HepG2 (cell line): ENCODE measurements around the gene SLC22A7. TPM values are rescaled to one million over a fixed set of nuclear protein-coding genes. Genes with fewer than 3 reads are reported as not detected.

ENCODE experiments used
- ARNT2 ChIP-seq: sonication (generic); formaldehyde crosslinking; IDR thresholded peaks from 2 replicates; pipeline ENCODE4 v1.8.0; 2022; ENCODE audit warnings: mild to moderate bottlenecking, low read depth, missing genetic modification reagents, moderate library complexity
- GPN1 ChIP-seq: sonication (generic); formaldehyde crosslinking; IDR thresholded peaks from 2 replicates; pipeline ENCODE4 v1.5.1; 2020; ENCODE audit warnings: missing genetic modification reagents, borderline replicate concordance
- JDP2 ChIP-seq: sonication (generic); formaldehyde crosslinking; IDR thresholded peaks from 2 replicates; pipeline ENCODE4 v1.8.1; 2022; ENCODE audit warnings: missing genetic modification reagents, borderline replicate concordance
- MED1 ChIP-seq: sonication (generic); formaldehyde crosslinking; IDR thresholded peaks from 2 replicates; pipeline ENCODE4 v1.4.0; 2020; ENCODE audit warnings: missing genetic modification reagents
- NAIF1 ChIP-seq: sonication (generic); formaldehyde crosslinking; IDR thresholded peaks from 2 replicates; pipeline ENCODE4 v1.5.0; 2020; ENCODE audit warnings: mild to moderate bottlenecking, missing genetic modification reagents, borderline replicate concordance
- PITX1 ChIP-seq: sonication (generic); formaldehyde crosslinking; IDR thresholded peaks from 2 replicates; pipeline ENCODE4 v1.5.1; 2020; ENCODE audit warnings: mild to moderate bottlenecking, missing genetic modification reagents
- PTBP1 ChIP-seq: fragments of 200-400 bp; formaldehyde crosslinking; IDR thresholded peaks from 2 replicates; pipeline ENCODE4 v1.6.1; 2018; ENCODE audit warnings: low read length, low read depth; ENCODE audit not compliant: poor library complexity, severe bottlenecking
- SNAPC2 ChIP-seq: sonication (generic); formaldehyde crosslinking; IDR thresholded peaks from 2 replicates; pipeline ENCODE4 v1.8.1; 2022; ENCODE audit warnings: mild to moderate bottlenecking, missing genetic modification reagents
- TAF1 ChIP-seq: sonication (generic); formaldehyde crosslinking; IDR thresholded peaks from 2 replicates; pipeline ENCODE4 v1.4.0; 2020; ENCODE audit warnings: missing genetic modification reagents
- ZFAT ChIP-seq: sonication (generic); formaldehyde crosslinking; conservative IDR thresholded peaks from 2 replicates; pipeline ENCODE4 v1.8.1; 2023; ENCODE audit warnings: missing genetic modification reagents, inconsistent platforms
- ZNF207 ChIP-seq: fragments of 450-650 bp; IDR thresholded peaks from 2 replicates; pipeline ENCODE4 v1.6.1; 2016; ENCODE audit warnings: antibody characterized with exemption, borderline replicate concordance
- ZNF224 ChIP-seq: sonication (generic); formaldehyde crosslinking; IDR thresholded peaks from 2 replicates; pipeline ENCODE4 v1.5.0; 2020; ENCODE audit warnings: mild to moderate bottlenecking, missing genetic modification reagents
- polyA plus RNA-seq, 8 experiments: library from polyadenylated mRNA; depleted of rRNA in 3 of 8; stranded (reverse) in 7 of 8; unstranded in 1 of 8; fragments of >200 nt; fragmentation: Illumina TruSeq in 4 of 8; extraction: Trizol in 4 of 8; gene quantifications; 2 replicates each; pipeline versions ENCODE4 v1.2.1 to v1.2.3, GENCODE V29; 2011 to 2016; ENCODE audit warnings: low read depth in 4 of 8, missing spikeins in 1 of 8, mixed read lengths in 1 of 8; ENCODE audit not compliant: insufficient read depth in 1 of 8
- total RNA-seq, 5 experiments: library from RNA; depleted of rRNA; stranded (reverse); fragments of >200 nt; fragmentation: Illumina TruSeq; extraction: Trizol; gene quantifications; 2 replicates each; pipeline ENCODE4 v1.2.3, GENCODE V29; 2016; ENCODE audit warnings: low read depth in 1 of 5
- TF ChIP-seq, protein P1 (sequence below): sonication (generic); formaldehyde crosslinking; IDR thresholded peaks from 2 replicates; pipeline ENCODE4 v1.8.1; 2023; ENCODE audit warnings: missing genetic modification reagents, inconsistent platforms, borderline replicate concordance
- TF ChIP-seq, protein P2 (sequence below): sonication (generic); formaldehyde crosslinking; conservative IDR thresholded peaks from 2 replicates; pipeline ENCODE4 v1.5.0; 2020; ENCODE audit warnings: missing genetic modification reagents
- TF ChIP-seq, protein P3 (sequence below): sonication (generic); formaldehyde crosslinking; IDR thresholded peaks from 2 replicates; pipeline ENCODE4 v1.5.0; 2020; ENCODE audit warnings: missing genetic modification reagents, mild to moderate bottlenecking, borderline replicate concordance
- TF ChIP-seq, protein P4 (sequence below): sonication (generic); formaldehyde crosslinking; IDR thresholded peaks from 2 replicates; pipeline ENCODE4 v1.5.0; 2020; ENCODE audit warnings: missing genetic modification reagents
- TF ChIP-seq, protein P5 (sequence below): sonication (generic); formaldehyde crosslinking; IDR thresholded peaks from 2 replicates; pipeline ENCODE4 v1.4.0; 2020; ENCODE audit warnings: missing genetic modification reagents
- TF ChIP-seq, protein P6 (sequence below): sonication (generic); formaldehyde crosslinking; IDR thresholded peaks from 2 replicates; pipeline ENCODE4 v1.4.0; 2020; ENCODE audit warnings: missing genetic modification reagents
- TF ChIP-seq, protein P7 (sequence below): sonication (generic); formaldehyde crosslinking; conservative IDR thresholded peaks from 2 replicates; pipeline ENCODE4 v1.8.0; 2022; ENCODE audit warnings: missing genetic modification reagents

SLC22A7 gene
- total and polyA plus RNA-seq, 2 of the 13 experiments (the other 11 are each of a cell fraction or from before 2014, with no cell fraction given): 5.3 to 22.6 TPM

DNA sequence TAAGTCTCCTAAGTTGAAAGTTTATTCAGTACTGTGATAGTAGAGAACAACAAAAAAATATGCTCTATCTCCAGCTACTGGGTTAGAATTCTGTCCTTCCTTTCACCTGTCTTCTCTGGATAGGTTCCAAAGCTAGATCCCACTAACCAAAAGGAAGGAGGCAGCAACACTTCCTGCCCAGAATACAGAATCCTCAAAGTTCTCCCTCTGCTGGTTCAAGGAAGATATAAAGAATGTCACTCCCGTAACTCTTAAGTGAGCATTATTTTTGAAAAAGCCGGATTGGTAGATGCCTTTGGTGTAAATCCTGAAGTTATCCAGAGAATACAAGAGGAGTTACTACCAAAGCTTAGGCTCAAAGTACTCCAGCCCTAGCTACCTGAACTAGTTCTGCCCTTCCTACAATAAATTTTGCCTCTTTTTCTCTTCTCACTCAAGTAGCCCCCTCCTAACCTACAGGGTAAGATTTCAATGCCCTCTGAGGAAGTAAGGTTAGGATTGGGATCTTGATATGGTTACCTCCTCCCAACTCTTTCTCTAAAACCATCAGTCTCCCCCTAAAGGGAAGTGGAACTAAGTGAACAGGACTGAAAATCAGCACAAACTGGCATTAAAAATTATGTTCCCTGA lies 36.5 kb downstream of the SLC22A7 start (continued):
- TF ChIP-seq, protein P1, sequence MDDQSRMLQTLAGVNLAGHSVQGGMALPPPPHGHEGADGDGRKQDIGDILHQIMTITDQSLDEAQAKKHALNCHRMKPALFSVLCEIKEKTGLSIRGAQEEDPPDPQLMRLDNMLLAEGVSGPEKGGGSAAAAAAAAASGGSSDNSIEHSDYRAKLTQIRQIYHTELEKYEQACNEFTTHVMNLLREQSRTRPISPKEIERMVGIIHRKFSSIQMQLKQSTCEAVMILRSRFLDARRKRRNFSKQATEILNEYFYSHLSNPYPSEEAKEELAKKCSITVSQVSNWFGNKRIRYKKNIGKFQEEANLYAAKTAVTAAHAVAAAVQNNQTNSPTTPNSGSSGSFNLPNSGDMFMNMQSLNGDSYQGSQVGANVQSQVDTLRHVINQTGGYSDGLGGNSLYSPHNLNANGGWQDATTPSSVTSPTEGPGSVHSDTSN (CRISPR knock-in tag): no peak
- TF ChIP-seq JDP2 (CRISPR knock-in tag) (no peak), SNAPC2 (CRISPR knock-in tag) (no peak), ARNT2 (CRISPR knock-in tag) (no peak), ZNF207 (no peak), ZNF224 (no peak), GPN1 (no peak), PTBP1 (no peak), TAF1 (CRISPR knock-in tag) (no peak), MED1 (0 out of 2 replicates have a peak, but pooled peaks have one; percentile 25), PITX1 (CRISPR knock-in tag) (no peak), ZFAT (CRISPR knock-in tag) (no peak), NAIF1 (CRISPR knock-in tag) (no peak)
- TF ChIP-seq, protein P2, sequence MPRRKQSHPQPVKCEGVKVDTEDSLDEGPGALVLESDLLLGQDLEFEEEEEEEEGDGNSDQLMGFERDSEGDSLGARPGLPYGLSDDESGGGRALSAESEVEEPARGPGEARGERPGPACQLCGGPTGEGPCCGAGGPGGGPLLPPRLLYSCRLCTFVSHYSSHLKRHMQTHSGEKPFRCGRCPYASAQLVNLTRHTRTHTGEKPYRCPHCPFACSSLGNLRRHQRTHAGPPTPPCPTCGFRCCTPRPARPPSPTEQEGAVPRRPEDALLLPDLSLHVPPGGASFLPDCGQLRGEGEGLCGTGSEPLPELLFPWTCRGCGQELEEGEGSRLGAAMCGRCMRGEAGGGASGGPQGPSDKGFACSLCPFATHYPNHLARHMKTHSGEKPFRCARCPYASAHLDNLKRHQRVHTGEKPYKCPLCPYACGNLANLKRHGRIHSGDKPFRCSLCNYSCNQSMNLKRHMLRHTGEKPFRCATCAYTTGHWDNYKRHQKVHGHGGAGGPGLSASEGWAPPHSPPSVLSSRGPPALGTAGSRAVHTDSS: no peak
- TF ChIP-seq, protein P3, sequence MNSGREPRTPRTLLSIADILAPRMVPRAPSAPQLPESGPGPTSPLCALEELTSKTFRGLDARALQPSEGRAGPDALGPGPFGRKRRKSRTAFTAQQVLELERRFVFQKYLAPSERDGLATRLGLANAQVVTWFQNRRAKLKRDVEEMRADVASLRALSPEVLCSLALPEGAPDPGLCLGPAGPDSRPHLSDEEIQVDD (CRISPR knock-in tag): no peak
- TF ChIP-seq, protein P4, sequence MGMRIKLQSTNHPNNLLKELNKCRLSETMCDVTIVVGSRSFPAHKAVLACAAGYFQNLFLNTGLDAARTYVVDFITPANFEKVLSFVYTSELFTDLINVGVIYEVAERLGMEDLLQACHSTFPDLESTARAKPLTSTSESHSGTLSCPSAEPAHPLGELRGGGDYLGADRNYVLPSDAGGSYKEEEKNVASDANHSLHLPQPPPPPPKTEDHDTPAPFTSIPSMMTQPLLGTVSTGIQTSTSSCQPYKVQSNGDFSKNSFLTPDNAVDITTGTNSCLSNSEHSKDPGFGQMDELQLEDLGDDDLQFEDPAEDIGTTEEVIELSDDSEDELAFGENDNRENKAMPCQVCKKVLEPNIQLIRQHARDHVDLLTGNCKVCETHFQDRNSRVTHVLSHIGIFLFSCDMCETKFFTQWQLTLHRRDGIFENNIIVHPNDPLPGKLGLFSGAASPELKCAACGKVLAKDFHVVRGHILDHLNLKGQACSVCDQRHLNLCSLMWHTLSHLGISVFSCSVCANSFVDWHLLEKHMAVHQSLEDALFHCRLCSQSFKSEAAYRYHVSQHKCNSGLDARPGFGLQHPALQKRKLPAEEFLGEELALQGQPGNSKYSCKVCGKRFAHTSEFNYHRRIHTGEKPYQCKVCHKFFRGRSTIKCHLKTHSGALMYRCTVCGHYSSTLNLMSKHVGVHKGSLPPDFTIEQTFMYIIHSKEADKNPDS (CRISPR knock-in tag): no peak
- TF ChIP-seq, protein P5, sequence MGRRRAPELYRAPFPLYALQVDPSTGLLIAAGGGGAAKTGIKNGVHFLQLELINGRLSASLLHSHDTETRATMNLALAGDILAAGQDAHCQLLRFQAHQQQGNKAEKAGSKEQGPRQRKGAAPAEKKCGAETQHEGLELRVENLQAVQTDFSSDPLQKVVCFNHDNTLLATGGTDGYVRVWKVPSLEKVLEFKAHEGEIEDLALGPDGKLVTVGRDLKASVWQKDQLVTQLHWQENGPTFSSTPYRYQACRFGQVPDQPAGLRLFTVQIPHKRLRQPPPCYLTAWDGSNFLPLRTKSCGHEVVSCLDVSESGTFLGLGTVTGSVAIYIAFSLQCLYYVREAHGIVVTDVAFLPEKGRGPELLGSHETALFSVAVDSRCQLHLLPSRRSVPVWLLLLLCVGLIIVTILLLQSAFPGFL (CRISPR knock-in tag): no peak
- TF ChIP-seq, protein P6, sequence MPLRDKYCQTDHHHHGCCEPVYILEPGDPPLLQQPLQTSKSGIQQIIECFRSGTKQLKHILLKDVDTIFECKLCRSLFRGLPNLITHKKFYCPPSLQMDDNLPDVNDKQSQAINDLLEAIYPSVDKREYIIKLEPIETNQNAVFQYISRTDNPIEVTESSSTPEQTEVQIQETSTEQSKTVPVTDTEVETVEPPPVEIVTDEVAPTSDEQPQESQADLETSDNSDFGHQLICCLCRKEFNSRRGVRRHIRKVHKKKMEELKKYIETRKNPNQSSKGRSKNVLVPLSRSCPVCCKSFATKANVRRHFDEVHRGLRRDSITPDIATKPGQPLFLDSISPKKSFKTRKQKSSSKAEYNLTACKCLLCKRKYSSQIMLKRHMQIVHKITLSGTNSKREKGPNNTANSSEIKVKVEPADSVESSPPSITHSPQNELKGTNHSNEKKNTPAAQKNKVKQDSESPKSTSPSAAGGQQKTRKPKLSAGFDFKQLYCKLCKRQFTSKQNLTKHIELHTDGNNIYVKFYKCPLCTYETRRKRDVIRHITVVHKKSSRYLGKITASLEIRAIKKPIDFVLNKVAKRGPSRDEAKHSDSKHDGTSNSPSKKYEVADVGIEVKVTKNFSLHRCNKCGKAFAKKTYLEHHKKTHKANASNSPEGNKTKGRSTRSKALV (CRISPR knock-in tag): 0 out of 2 replicates have a peak, but pooled peaks have one; percentile 28
- TF ChIP-seq, protein P7, sequence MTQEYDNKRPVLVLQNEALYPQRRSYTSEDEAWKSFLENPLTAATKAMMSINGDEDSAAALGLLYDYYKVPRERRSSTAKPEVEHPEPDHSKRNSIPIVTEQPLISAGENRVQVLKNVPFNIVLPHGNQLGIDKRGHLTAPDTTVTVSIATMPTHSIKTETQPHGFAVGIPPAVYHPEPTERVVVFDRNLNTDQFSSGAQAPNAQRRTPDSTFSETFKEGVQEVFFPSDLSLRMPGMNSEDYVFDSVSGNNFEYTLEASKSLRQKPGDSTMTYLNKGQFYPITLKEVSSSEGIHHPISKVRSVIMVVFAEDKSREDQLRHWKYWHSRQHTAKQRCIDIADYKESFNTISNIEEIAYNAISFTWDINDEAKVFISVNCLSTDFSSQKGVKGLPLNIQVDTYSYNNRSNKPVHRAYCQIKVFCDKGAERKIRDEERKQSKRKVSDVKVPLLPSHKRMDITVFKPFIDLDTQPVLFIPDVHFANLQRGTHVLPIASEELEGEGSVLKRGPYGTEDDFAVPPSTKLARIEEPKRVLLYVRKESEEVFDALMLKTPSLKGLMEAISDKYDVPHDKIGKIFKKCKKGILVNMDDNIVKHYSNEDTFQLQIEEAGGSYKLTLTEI (CRISPR knock-in tag): no peak
